Head of caudate nucleus (tissue), 42 donors: Measurements from ENCODE around the gene VWA5A.
"Not testable (repeated sequence)": the region's sequence is repeated elsewhere in the genome, so short reads cannot be mapped to it uniquely, and the experiment has no call there.

Source experiments
- DNase-seq, 42 donors: peaks; one replicate each; pipeline versions ENCODE4 v3.0.0 to v3.0.0-alpha.2; 2020 to 2021; ENCODE audit warnings: mixed read lengths in 7 of 42
- intact Hi-C: fragments of 100-400 bp; cut with DNase I; formaldehyde crosslinking; loops from one replicate; pipeline ENCODE4 v1.15.0; 2022

Gene VWA5A

GRCh38 chr11:124152770-124153407 lies 37.6 kb downstream of the VWA5A start:
- intact Hi-C loops = no loop called here
- no peak for DNase-seq

DNA sequence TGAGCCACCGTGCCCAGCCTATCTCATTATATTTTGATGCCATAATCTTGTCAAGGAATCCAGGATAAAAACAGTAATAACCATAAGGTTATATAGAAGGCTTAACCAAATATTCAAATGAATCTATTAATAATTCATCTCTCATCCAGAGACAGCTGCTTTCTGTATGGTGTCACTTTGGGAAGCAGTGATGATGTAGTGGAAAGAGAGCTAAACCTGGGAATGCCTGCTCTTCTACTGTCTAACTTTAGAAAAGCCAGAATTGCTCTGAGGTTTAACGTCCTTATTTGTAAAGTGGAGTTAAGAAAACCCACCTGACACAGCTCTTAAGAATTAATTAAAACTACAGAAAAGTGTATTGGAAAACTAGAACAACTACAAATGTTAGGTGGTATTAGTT lies 38.6 kb downstream of the VWA5A start:
- intact Hi-C loops = no loop called here
- DNase-seq = no peak

DNA sequence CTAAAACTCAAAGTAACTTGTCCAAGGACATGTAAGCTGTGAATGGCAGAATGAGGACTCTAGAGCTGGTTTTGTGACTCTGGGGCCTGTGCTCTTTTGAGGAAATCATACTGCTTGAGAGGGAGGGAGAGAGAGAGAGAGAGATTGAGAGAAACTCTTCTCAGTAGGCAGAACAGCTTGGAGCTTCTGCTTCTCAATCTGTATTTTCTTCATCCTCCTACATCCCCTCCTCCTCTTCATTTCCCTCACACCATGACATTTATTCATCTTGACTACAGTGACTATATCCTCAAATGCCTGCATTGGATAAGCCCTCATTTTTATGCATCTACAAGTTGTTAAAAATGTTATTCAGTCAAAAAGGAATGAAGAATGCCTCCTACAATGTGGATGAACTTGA lies 44.2 kb downstream of the VWA5A start:
- intact Hi-C loops = no loop called here
- peak in 7 of 42 donors; percentile 13 to 39 (median 17) for DNase-seq

DNA sequence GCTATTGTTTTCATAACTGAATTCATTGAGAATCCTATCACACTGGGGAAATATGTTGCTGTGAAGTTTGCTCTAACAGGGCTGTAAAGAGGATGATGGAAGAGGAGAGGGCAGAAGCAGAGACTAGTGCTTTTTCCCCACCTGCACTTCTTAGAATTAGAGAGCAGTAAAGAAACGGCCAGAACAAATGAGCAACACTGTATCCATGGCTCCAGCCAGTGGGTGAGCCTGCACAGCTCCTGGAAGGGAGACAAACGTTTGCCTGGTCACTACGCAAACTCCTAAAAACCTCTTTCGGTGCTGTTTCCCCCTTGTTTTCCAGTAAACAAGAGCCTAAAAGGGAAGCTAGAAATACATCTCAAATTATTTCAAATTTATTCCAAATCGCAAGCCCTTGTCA lies 45.7 kb downstream of the VWA5A start:
- intact Hi-C loops = no loop called here
- DNase-seq = no peak

DNA sequence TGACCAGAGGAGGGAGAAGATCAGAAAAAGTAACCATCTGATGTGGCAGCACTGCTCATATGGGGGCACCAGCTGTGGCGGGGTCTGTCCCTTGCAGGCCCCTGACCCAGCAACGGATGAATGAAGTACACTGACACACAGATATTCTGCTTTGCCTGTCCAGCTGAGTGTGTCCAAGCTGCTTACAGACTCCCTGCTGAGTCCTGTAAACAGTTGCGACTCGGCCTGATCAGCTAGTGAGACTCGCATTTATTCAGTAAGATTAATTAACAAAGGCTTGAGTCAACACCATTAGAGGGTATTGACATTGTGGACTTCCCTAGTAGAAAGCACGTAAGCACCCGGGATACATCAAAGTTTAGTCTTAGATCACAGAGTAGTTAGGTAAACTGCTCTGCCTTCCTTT lies 52.6 kb downstream of the VWA5A start:
- intact Hi-C loops = no loop called here
- DNase-seq = no peak

- no peak for DNase-seq
- intact Hi-C loops = no loop called here
Measured at GRCh38 chr11:124168796-124169195, 53.5 kb downstream of the VWA5A start.

DNA sequence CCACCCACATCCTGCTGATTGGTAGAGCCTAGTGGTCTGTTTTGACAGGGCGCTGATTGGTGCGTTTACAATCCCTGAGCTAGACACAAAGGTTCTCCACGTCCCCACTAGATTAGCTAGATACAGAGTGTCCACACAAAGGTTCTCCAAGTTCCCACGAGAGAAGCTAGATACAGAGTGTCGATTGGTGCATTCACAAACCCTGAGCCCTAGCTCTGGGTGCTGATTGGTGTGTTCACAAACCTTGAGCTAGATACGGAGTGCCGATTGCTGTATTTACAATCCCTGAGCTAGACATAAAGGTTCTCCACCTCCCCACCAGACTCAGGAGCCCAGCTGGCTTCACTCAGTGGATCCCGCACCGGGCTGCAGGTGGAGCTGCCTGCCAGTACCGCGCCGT lies 55.1 kb downstream of the VWA5A start:
- DNase-seq, intact Hi-C loops: not testable (repeated sequence)

DNA sequence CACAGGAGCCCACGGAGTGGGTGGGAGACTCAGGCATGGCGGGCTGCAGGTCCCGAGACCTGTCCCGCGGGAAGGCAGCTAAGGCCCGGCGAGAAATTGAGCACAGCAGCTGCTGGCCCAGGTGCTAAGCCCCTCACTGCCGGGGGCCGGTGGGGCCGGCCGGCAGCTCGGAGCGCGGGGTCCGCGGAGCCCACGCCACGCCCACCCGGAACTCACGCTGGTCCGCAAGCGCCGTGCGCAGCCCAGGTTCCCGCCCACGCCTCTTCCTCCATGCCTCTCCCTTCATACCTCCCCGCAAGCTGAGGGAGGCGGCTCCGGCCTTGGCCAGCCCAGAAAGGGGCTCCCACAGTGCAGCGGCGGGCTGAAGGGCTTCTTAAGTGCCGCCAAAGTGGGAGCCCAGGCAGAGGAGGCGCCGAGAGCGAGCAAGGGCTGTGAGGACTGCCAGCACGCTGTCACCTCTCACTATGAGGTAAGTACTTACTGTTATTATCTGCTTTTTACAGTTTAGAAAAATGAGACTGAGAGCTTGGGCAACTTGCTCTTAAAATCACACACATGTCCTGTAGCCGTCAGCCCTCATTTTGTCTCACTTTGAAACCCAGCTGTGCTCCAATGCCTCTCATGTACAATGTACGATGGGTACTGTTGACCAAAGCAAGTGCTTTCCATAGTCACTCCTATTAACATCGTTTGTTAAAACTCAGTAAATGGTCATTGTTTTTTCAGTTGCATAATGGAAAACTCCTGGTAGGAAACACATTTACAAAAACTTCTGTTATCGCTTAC lies 55.7 kb downstream of the VWA5A start:
- no peak for DNase-seq

DNA sequence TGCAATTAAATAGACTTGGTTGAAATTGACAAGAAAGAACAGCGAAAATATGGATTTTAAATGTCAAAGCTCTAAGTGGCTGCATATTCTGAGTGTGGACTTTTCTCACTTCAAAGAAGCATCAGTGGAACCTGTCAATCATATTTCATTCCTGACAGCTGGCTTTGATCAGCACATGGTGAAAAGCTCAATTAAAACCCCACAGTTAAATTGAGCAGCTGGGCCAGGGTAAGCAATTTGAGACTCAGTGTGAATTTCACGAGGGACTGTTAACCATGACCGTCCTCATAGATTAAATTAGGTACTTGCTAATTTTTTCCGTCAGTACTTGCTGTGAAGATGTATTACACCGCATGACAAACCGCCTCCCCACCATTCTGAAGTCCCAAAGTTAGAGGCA lies 56.9 kb downstream of the VWA5A start:
- intact Hi-C loops = no loop called here
- DNase-seq = no peak

More for the DNA sequence above, 55.7 kb downstream of the VWA5A start:
- intact Hi-C loops = no loop called here

- intact Hi-C loops = no loop called here
- DNase-seq = no peak
Measured at GRCh38 chr11:124172599-124172998, 57.3 kb downstream of the VWA5A start.

- DNase-seq = peak in 11 of 42 donors; percentile 7 to 64 (median 22)
- intact Hi-C loops = no loop called here
Measured at GRCh38 chr11:124174001-124174583, 58.8 kb downstream of the VWA5A start.

DNA sequence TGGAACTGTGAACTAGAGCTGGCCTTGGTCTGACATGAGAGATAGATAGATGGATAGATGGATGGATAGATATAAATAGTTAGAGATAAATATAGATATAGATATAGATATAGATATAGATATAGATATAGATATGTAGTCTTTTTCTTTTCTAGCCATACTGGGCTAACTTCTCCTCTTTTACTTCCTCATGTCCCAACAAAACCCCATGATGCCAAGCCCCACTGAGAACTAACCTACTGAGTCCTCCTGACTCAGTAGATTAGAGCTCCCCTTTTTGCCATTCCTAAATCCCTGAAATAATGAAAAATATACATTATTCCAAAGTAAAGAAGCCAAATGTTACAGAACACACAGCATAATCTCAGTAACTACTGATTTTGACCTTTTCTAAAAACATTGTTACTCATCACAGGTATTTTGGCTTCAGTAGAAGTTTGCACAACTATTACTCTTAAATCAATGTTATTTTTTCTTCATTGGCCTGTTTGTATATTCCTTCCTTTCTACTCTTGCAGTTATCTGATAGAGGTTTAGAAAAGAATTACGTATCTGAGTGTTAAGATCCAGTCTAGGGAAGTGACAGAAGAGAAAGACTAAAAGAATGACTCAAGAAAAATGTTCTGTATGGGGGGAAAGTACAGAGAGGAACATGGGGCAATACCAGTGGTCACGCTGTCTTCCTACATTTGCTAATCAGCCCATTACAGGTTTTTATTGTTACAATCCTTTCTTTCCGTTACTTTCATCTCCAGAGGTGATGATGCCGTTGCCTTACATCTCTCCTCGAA lies 61.9 kb downstream of the VWA5A start:
- no peak for DNase-seq
- intact Hi-C loops = no loop called here

- intact Hi-C loops = no loop called here
Measured at GRCh38 chr11:124179310-124179709, 64.1 kb downstream of the VWA5A start.

DNA sequence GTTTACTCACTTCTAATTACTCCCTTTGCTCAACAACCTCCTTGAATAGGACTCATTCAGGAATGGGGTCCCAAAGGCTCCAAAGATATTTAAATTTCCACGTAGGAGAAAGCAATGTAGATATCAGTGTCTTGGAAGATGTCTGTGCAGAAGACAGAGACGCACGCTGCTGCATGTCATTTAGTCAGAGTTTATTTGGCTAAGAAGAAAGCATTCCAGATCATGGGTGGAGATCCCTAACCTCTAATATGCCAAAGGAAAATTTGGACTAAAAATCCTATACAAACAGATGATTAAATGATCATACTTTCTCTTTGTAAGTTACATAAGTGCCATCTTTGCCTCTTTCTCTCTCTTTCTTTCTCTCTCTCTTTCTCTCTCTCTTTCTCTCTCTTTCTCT lies 67.8 kb downstream of the VWA5A start, which contains the start of gene OR10D3:
Gene OR10D3 (plus strand): TSS at position 278 of the 400 bp plus-strand sequence. CDS start 1,925 bp downstream, outside the sequence.
- DNase-seq = no peak
- intact Hi-C loops = no loop called here

More at GRCh38 chr11:124179310-124179709, 64.1 kb downstream of the VWA5A start:
- DNase-seq = no peak

GRCh38 chr11:124190298-124191139 lies 75.3 kb downstream of the VWA5A start:
- intact Hi-C loops = no loop called here
- no peak for DNase-seq

DNA sequence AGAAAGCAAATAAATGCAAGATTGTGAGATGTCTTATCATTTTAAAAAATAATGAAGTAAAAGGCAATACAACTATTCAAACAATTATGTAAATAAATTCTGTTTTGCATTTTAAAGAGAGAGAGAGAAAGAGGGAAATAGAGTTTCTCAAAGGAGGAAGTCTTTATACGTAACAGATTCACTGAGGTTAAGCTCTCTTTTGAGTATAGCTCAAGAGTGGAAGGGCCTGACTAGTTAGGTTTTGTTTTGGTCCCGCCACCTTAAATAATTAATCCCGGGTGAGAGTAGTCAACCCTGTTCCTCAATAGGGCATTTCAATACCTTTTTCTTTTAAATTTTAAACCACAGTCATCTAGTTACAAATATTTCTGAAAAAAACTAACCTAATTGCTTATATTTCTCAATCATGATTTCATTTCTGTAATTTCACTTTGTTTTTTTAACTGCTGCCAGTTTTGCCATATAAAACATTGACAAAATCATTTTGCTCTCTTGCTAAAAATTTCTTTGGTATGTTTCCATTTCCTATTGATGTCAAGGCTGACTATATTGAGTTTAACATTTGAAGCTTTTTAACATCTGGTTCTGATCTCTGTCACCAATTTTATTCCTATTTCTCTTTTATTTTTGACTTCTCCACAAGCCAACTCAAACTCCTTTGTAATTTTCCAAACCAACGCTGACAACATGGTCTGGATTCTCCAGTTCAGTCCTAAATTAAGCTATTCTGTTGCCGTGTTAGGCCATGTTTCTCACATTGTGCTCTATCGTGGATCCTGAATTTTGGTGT lies 78.2 kb downstream of the VWA5A start:
- DNase-seq = no peak
- intact Hi-C loops = no loop called here

- intact Hi-C loops = no loop called here
- no peak for DNase-seq
Measured at GRCh38 chr11:124194293-124195188, 79.3 kb downstream of the VWA5A start.
